Transverse colon (tissue), 4 donors: ENCODE results near the gene FILIP1L. TPM values are rescaled to one million over a fixed set of nuclear protein-coding genes. Genes with fewer than 3 reads are reported as not detected.

Experiments used
- DNase-seq: peaks from one replicate; pipeline ENCODE4 v3.0.0-alpha.2; 2019
- H3K27ac ChIP-seq, 4 donors: fragments of 200-600 bp; sonication (generic); 2 replicates each; pipeline ENCODE4 v1.5.1; 2016 to 2018; ENCODE audit warnings: inconsistent platforms in 4 of 4
- H3K27me3 ChIP-seq: fragments of 200-600 bp; sonication (generic); 2 replicates; pipeline ENCODE4 v1.5.1; 2017; ENCODE audit warnings: inconsistent platforms
- H3K36me3 ChIP-seq, 4 donors: fragments of 200-600 bp; sonication (generic); 2 replicates each; pipeline ENCODE4 v1.5.1; 2017 to 2019; ENCODE audit warnings: inconsistent platforms in 4 of 4
- H3K4me1 ChIP-seq, 4 donors: fragments of 200-600 bp; sonication (generic); 2 replicates each; pipeline ENCODE4 v1.5.1; 2017 to 2020; ENCODE audit warnings: inconsistent platforms in 4 of 4
- H3K4me3 ChIP-seq, 4 donors: fragments of 200-600 bp; sonication (generic); 1 replicate in 1 of 4; 2 replicates in 3 of 4; pipeline versions ENCODE4 v1.5.1 to v1.6.1; 2017 to 2019; ENCODE audit warnings: inconsistent platforms in 4 of 4
- H3K9me3 ChIP-seq, 2 donors: fragments of 200-600 bp; sonication (generic); 2 replicates each; pipeline ENCODE4 v1.5.1; 2017 to 2019; ENCODE audit warnings: inconsistent platforms in 2 of 2
- CTCF ChIP-seq, 5 experiments: fragments of 200-600 bp in 3 of 5; fragments of 450-650 bp in 2 of 5; sonication (generic) in 3 of 5; IDR thresholded peaks; 1 replicate in 2 of 5; 2 replicates in 3 of 5; pipeline ENCODE4 v1.5.1; 2016 to 2017; ENCODE audit warnings: antibody characterized with exemption in 5 of 5, inconsistent platforms in 3 of 5, mild to moderate bottlenecking in 2 of 5, moderate library complexity in 1 of 5
- EP300 ChIP-seq: sonication (generic); formaldehyde crosslinking; IDR thresholded peaks from one replicate; pipeline ENCODE4 v1.6.1; 2017; ENCODE audit warnings: antibody characterized with exemption, low read depth
- POLR2A ChIP-seq: fragments of 450-650 bp; IDR thresholded peaks from one replicate; pipeline ENCODE4 v1.6.1; 2016; ENCODE audit warnings: antibody characterized with exemption, mild to moderate bottlenecking, moderate library complexity
- POLR2AphosphoS5 ChIP-seq, 3 donors: sonication (generic); formaldehyde crosslinking; IDR thresholded peaks; one replicate each; pipeline ENCODE4 v1.6.1; 2016; ENCODE audit warnings: antibody characterized with exemption in 3 of 3
- WGBS, 2 donors: methylation state at CpG; one replicate each; pipeline ENCODE4 v1.1.5; 2018; ENCODE audit warnings: low coverage in 1 of 2; 5-methylcytosine and 5-hydroxymethylcytosine counted together
- in situ Hi-C, 4 donors: fragments of 200-750 bp; cut with MboI; loops; one replicate each; pipeline versions ENCODE4 v1.15.0 to v1.15.1; 2017; ENCODE audit warnings: low sequenced_read_pairs in 3 of 4, low pct_ligation_motif_present in 1 of 4, low pct_unique_long_range_greater_than_20kb in 1 of 4
- intact Hi-C: fragments of 100-400 bp; cut with DNase I; formaldehyde crosslinking; loops from one replicate; pipeline ENCODE4 v1.15.1; 2023; ENCODE audit warnings: low total_unique reads
- total RNA-seq, 4 donors: library from RNA; depleted of rRNA; stranded (reverse); fragments of >200 nt; gene quantifications; one replicate each; pipeline ENCODE4 v1.1.0, GENCODE V29; 2016

Gene FILIP1L
- total RNA-seq, 4 donors from 2014 or later = 12.3 to 38.2 (median 26.9) TPM

GRCh38 chr3:99857278-99857677 lies 257.0 kb downstream of the FILIP1L start:
- intact Hi-C loops (no loop called here), in situ Hi-C loops (loop anchor here in 1 of 4 donors (25.0 kb wide), 1 partner anchor 205 kb away; no protein-coding TSS in a partner anchor)
- H3K27me3 ChIP-seq = no peaks in the 10 kb centered on the region
- no peak overlapping the region for H3K4me3 ChIP-seq
- no peak for TF ChIP-seq CTCF (IDR thresholded peaks at IDR 0.05)
- TF ChIP-seq POLR2A = no peak
- TF ChIP-seq EP300 = no peak
- TF ChIP-seq POLR2AphosphoS5 (IDR thresholded peaks at IDR 0.05) = no peak
- no peaks in the 10 kb centered on the region for H3K9me3 ChIP-seq
- H3K27ac ChIP-seq = peak overlapping the region in 3 of 4 donors; percentile 11 to 90 (median 82)
- 59 to 70% methylated on average over 1 of the region's 1 CpG for WGBS, 2 donors
- H3K4me1 ChIP-seq = peaks cover 8 to 46% (median 14%) of the 10 kb centered on the region in 4 donors
- DNase-seq = no peak
- no peaks in the 10 kb centered on the region for H3K36me3 ChIP-seq

GRCh38 chr3:99856437-99857220 lies 257.7 kb downstream of the FILIP1L start:
- Histone ChIP-seq H3K9me3 (no peaks in the 10 kb centered on the region), H3K27ac (peak overlapping the region in 2 of 4 donors; percentile 82 to 90), H3K4me3 (no peak overlapping the region), H3K4me1 (peaks cover 8 to 45% (median 14%) of the 10 kb centered on the region in 4 donors), H3K27me3 (no peaks in the 10 kb centered on the region), H3K36me3 (no peaks in the 10 kb centered on the region)
- TF ChIP-seq CTCF (IDR thresholded peaks at IDR 0.05) (no peak), POLR2AphosphoS5 (IDR thresholded peaks at IDR 0.05) (no peak), POLR2A (no peak), EP300 (no peak)
- intact Hi-C loops (no loop called here), in situ Hi-C loops (loop anchor here in 1 of 4 donors (25.0 kb wide), 1 partner anchor 206 kb away; no protein-coding TSS in a partner anchor)
- DNase-seq = no peak
- 69 to 75% methylated on average over 3 of the region's 3 CpGs for WGBS, 2 donors

- TF ChIP-seq CTCF (IDR thresholded peaks at IDR 0.05) (no peak), POLR2A (no peak), EP300 (no peak), POLR2AphosphoS5 (IDR thresholded peaks at IDR 0.05) (peak in 1 of 3 donors; percentile 12)
- no peak for DNase-seq
- intact Hi-C loops (no loop called here), in situ Hi-C loops (loop anchor here in 1 of 4 donors (25.0 kb wide), 1 partner anchor 206 kb away; no protein-coding TSS in a partner anchor)
- Histone ChIP-seq H3K9me3 (no peaks in the 10 kb centered on the region), H3K27ac (peak overlapping the region in 2 of 4 donors; percentile 20 to 48), H3K4me1 (peaks cover 8 to 38% (median 14%) of the 10 kb centered on the region in 4 donors), H3K36me3 (no peaks in the 10 kb centered on the region), H3K27me3 (no peaks in the 10 kb centered on the region), H3K4me3 (no peak overlapping the region)
- 87 to 88% methylated on average over 1 of the region's 1 CpG for WGBS, 2 donors
Observed at GRCh38 chr3:99855900-99856299, 258.4 kb downstream of the FILIP1L start.

GRCh38 chr3:99854756-99855298 lies 259.5 kb downstream of the FILIP1L start:
- intact Hi-C loops (no loop called here), in situ Hi-C loops (loop anchor here in 1 of 4 donors (25.0 kb wide), 1 partner anchor 207 kb away; no protein-coding TSS in a partner anchor)
- H3K36me3 ChIP-seq = no peaks in the 10 kb centered on the region
- peaks cover 4 to 30% (median 10%) of the 10 kb centered on the region in 4 donors for H3K4me1 ChIP-seq
- 55% methylated on average over 1 of the region's 1 CpG; no CpG with 5 or more reads in 1 of the 2 donors for WGBS, 2 donors
- no peak overlapping the region for H3K4me3 ChIP-seq
- no peaks in the 10 kb centered on the region for H3K27me3 ChIP-seq
- no peak for TF ChIP-seq POLR2AphosphoS5 (IDR thresholded peaks at IDR 0.05)
- no peak for TF ChIP-seq EP300
- no peak for TF ChIP-seq POLR2A
- no peak for TF ChIP-seq CTCF (IDR thresholded peaks at IDR 0.05)
- no peak for DNase-seq
- no peaks in the 10 kb centered on the region for H3K9me3 ChIP-seq
- H3K27ac ChIP-seq = peak overlapping the region in 2 of 4 donors; percentile 6 to 27
